Breast epithelium (tissue), 3 donors: ENCODE measurements around the gene CMPK1.

Source experiments
- POLR2A ChIP-seq: fragments of 450-650 bp; IDR thresholded peaks from one replicate; pipeline ENCODE4 v1.6.1; 2016; ENCODE audit warnings: antibody characterized with exemption, mild to moderate bottlenecking, moderate library complexity
- TF ChIP-seq, protein P1 (sequence below), 3 donors: fragments of 450-650 bp; IDR thresholded peaks; one replicate each; pipeline ENCODE4 v1.5.1; 2016 to 2017; ENCODE audit warnings: antibody characterized with exemption in 3 of 3, mild to moderate bottlenecking in 3 of 3, moderate library complexity in 3 of 3

DNA sequence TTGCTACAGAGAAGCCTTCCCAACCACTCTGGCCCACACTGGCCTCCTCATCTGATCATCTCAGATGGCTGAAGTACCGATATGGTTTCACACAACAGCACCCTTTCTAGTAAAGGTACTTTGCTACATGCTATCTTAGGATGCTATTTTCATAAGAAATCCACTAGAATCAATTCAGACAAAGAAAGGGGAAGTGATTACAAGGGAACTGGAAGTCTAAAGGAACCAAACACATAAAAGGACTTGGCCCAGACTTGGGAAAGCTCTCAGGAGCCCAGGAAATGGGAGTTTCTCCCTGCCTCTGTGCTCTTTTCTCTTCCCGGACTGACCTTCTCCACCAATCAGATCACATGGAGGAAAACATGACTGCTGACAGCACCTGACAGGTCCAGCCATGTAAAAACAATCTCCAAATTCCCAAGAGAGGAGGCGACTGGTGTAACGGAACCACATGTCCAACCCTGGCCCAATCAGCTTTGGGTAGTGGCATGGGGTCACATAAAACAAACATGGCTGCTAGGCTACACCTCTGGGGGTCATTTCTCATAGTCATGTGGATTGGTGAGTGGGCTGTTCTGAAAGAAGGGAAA lies 69.8 kb downstream of the CMPK1 start:
- TF ChIP-seq, protein P1, sequence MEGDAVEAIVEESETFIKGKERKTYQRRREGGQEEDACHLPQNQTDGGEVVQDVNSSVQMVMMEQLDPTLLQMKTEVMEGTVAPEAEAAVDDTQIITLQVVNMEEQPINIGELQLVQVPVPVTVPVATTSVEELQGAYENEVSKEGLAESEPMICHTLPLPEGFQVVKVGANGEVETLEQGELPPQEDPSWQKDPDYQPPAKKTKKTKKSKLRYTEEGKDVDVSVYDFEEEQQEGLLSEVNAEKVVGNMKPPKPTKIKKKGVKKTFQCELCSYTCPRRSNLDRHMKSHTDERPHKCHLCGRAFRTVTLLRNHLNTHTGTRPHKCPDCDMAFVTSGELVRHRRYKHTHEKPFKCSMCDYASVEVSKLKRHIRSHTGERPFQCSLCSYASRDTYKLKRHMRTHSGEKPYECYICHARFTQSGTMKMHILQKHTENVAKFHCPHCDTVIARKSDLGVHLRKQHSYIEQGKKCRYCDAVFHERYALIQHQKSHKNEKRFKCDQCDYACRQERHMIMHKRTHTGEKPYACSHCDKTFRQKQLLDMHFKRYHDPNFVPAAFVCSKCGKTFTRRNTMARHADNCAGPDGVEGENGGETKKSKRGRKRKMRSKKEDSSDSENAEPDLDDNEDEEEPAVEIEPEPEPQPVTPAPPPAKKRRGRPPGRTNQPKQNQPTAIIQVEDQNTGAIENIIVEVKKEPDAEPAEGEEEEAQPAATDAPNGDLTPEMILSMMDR (IDR thresholded peaks at IDR 0.05) = no peak
- no peak for TF ChIP-seq POLR2A
